ENCODE results near the gene DIP2B.
"Not testable (repeated sequence)": the region's sequence is repeated elsewhere in the genome, so short reads cannot be mapped to it uniquely, and the experiment has no call there.

DIP2B gene

GRCh38 chr12:50678650-50679365, 174.0 kb downstream of the DIP2B start:
- no peak for DNase-seq (ENCODE audit: low read depth)

DNA sequence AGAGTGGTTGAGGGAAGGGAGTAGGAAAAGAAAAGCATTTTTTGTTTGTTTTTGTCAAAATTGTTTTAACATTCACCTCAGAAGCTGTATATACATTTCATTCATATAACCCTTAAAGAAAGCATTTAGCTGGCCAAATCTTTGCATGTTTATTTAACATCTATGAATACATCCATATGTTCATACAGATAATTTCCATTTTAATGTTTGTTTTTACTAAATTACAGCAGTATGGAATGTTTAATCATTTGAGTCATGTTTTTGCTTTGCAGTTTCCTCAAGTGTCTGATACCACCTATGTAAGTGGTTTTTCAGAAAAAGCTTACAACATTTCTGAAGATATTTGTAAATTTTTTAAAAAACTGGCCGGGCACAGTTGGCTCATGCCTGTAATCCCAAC, 174.8 kb downstream of the DIP2B start:
- DNase-seq (ENCODE audit: low read depth): no peak

- not testable (repeated sequence) for DNase-seq (ENCODE audit: low read depth)
These were observed 176.3 kb downstream of the DIP2B start for GRCh38 chr12:50681064-50681463.

- no peak for DNase-seq (ENCODE audit: low read depth)
These were observed 180.9 kb downstream of the DIP2B start for GRCh38 chr12:50685641-50686040.

DNA sequence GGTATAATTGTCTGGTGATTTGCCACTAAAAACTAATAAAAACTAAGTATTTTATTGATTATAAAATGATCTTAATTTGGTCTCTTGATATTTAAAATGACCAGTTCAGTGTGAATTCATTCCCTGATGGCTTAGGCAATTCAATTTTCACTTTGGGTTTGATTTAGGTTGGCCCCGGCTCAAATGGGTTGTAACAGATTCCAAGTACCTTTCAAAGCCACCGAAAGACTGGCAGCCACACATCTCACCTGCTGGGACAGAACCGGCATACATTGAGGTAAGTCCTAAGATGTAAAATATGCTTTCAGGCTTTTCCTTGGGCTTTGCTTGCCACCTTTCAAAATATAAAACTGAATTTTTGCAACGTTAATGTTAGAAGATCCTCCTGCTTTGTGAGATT, 181.6 kb downstream of the DIP2B start:
- DNase-seq (ENCODE audit: low read depth): no peak

GRCh38 chr12:50686976-50687375, 182.2 kb downstream of the DIP2B start:
- DNase-seq (ENCODE audit: low read depth): peak; percentile 6

GRCh38 chr12:50689437-50689836, 184.7 kb downstream of the DIP2B start:
- DNase-seq (ENCODE audit: low read depth): peak; percentile 26

- peak; percentile 56 for DNase-seq (ENCODE audit: low read depth)
These were observed 186.1 kb downstream of the DIP2B start for GRCh38 chr12:50690925-50691324.

- DNase-seq (ENCODE audit: low read depth): no peak
These were observed 191.2 kb downstream of the DIP2B start for GRCh38 chr12:50695961-50696360.

- no peak for DNase-seq (ENCODE audit: low read depth)
These were observed 192.1 kb downstream of the DIP2B start for GRCh38 chr12:50696931-50697330.

DNA sequence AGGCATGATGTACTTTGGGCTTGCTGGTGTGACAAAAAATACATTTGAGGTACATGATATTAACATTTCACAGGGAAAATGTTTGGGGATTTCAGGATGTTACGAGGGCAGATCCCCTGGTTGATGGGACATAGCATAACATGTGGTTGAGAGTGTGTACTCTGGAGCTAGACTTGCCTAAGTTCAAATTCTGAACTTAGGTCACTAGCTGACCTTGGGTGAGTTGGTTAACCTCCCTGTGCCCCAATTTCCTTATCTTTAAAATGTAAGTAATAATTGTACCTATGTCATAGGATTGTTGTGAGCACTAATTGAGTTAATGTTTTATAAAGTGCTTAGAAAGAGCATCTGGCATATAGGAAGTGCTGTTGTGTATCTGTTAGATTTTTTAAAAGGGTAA, 194.4 kb downstream of the DIP2B start:
- no peak for DNase-seq (ENCODE audit: low read depth)

GRCh38 chr12:50699940-50700339, 195.2 kb downstream of the DIP2B start:
- DNase-seq (ENCODE audit: low read depth): no peak

- no peak for DNase-seq (ENCODE audit: low read depth)
These were observed 201.8 kb downstream of the DIP2B start for GRCh38 chr12:50706606-50707005.

- DNase-seq (ENCODE audit: low read depth): no peak
These were observed 202.6 kb downstream of the DIP2B start for GRCh38 chr12:50707396-50707795.

GRCh38 chr12:50708631-50709030, 203.8 kb downstream of the DIP2B start:
- DNase-seq (ENCODE audit: low read depth): no peak

GRCh38 chr12:50711121-50711520, 206.3 kb downstream of the DIP2B start:
- DNase-seq (ENCODE audit: low read depth): no peak

DNA sequence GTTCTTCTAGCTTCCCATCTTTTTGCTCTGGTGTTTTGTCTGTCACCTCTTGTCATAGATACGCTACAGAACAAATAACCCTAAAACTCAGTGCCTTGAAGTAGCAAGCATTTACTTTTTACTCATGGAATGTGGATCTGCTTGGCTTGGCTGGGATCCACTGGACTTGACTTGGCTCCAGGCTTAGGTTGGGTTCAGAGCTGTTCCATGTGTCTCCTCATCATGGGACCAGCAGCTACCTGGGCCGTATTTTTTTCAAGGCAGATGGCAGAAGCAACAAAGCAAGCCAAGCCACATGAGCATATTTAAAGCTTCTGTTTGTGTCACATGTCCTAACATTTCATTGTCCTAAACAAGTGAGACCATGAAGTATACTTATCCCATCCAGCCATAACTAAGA, 210.4 kb downstream of the DIP2B start:
- DNase-seq (ENCODE audit: low read depth): peak; percentile 32

- DNase-seq (ENCODE audit: low read depth): no peak
These were observed 214.0 kb downstream of the DIP2B start for GRCh38 chr12:50718760-50719159.

- DNase-seq (ENCODE audit: low read depth): peak; percentile 50
These were observed 215.3 kb downstream of the DIP2B start for GRCh38 chr12:50720085-50720484.

GRCh38 chr12:50720501-50720900, 215.7 kb downstream of the DIP2B start:
- peak; percentile 47 for DNase-seq (ENCODE audit: low read depth)

GRCh38 chr12:50723865-50724264, 219.1 kb downstream of the DIP2B start:
- no peak for DNase-seq (ENCODE audit: low read depth)

- peak; percentile 47 for DNase-seq (ENCODE audit: low read depth)
These were observed 220.5 kb downstream of the DIP2B start for GRCh38 chr12:50725011-50725942.

- no peak for DNase-seq (ENCODE audit: low read depth)
These were observed 222.7 kb downstream of the DIP2B start for GRCh38 chr12:50727466-50727865.
